GM21447 (cell line): ENCODE results near the gene HOXB5.

Experiments
- ATAC-seq: cut with Tn5 transposase; IDR thresholded peaks from one replicate; pipeline ENCODE4 v1.9.1; 2021; ENCODE audit not compliant: unreplicated experiment

The HOXB5 gene

GRCh38 chr17:48576479-48577309, 16.9 kb downstream of the HOXB5 start:
- ATAC-seq: no peak

DNA sequence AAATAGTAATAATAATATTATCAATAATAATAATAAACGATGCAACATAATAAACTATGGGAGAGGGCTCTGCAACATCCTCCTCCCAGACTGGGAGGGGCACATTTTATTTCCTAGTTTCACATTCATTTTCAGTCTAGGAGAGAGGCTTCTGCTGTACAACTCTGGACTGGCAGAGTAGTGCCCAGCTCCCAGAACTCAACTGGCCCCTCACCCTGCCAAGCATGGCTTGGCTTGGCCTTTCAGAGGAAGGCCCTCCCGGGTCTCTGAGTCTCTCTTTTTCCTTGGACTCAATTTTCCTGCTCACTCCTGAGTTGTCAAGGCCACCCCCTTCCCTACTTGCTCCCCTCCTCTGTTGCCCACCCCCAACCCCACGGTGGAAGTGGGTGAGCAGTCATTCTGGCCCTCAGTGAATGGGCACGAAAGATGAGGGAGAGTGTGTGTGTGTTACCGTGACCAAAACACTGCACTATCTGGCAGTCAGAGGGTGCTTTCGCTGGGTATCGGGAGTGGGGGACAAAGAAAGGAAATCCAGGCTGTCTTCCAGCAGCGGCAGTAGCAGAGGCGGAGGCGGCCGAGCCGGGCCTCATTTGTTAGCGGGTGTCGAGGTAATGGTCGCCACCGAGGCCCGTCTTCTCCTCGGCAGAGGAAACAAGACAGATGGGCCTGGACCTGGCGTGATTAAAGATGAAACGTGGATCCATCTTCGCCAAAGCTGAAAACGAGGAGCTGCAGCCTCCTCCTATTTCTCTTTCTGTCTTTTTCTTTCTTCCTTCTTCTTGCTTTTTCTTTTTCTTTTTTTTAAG, 17.7 kb downstream of the HOXB5 start:
- no peak for ATAC-seq

DNA sequence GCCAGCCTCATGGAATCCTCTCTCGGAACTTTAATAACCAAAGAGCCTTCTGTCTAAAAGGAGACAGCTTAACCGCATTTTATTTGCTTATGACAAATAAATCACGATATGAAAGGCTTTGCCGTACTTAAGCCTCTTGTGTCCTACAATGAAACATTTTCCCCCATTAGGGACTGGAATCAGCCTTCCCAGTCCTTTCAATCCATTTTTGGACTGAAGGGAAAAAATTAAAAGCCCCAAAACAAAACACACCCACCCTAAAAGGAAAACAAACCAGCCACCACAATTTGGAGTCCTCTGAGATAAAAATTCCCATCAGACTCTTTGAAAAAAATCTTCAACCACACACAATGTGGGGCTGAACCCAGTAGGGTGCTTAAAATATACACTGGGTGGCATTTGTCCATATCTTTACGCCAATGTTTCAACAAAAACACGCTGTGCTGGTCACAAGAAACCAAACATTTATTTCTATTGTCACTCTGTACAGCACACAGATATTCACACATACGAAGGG, 18.5 kb downstream of the HOXB5 start:
- no peak for ATAC-seq

DNA sequence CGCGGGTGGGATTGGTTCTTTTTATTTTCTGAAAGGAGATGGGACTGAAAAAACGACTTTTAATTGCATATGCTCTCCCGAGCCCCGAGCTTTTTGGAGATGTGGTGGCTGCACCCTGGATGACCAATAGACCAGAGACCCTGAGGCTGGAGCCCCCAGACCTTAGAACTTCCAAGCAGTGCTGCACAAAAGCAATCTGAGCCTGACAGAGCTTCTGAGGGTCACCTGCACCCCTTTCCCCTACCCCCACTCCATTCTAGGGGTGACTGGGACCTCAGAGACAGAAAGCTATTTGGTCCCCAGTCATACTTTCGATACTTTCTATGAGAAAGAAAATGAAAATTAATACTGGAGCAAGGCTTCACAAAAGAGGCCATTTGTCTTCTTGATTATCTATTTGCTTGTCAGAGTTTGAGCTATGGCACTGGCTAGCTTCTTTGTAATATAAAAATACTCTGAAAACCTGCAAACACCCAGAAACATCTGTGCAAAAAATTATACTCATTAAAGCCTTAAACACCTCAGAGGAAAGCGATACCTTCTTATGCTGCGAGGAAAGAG, 19.0 kb downstream of the HOXB5 start:
- ATAC-seq: no peak

DNA sequence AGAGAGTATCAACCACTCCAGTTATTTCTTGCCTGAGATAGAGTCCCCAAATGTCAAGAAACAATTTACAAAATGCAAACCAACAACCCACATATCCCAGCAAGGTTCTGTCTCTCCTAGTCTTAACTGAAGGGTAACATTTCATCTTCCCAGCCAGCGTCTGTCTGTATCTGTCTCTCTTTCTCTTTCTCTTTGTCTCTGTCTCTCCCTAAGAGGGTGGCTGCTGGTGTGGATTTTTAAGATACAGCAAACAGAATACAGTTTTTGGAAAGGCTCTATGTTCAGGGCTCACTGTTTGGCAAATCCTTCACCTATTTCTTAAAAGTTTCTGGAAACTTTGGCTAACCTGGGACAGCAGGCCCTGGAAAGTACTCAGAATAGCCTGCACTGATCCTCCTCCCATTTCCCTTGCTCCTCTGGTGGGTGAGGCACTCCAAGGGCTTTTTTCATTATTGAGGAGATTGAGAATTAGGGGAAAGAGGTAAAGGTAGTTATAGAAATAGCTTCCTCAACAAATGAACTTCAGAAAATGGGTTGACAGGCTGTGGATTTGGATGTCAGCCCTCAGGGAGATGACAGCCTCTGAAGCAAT, 21.7 kb downstream of the HOXB5 start:
- no peak for ATAC-seq

DNA sequence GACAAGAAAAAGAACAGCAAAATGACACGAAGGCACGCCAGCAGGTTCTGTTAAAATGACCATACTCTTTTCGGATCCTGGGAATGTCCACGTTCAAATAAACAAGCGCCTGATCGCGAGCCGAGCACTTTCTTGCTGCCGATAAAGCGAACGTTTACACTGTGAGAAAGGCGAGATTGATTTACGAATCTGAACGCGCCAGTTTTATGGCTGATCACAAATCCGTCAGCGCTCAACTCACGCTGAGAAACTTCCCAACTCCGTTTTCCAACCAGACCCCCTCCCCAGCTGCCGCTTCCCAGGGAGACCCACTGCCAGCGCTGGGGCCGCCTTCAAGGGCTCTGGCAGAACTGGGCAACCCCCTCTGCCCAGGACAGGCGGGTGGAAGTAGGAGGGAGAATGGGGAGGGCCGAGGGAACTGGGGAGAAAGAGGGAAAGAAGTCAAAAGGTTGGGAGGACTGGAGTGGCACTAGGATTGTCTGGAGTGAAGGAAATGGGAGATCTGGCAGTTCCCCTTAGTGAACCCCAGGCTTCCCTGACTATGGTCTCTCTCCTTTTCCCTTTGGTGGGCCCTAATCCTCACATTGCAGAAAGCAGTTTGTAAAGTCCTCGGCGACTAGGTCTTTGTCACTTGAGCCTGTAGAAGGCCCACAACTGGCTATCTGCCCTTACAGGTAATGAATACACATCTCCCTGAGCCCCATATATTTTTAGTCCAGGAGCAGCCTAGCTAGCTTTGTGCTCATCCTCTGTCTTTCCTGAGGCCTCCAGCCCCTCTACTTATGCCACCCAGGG, 22.4 kb downstream of the HOXB5 start:
- no peak for ATAC-seq

- no peak for ATAC-seq
Observed at GRCh38 chr17:48570325-48571023, 23.1 kb downstream of the HOXB5 start.

DNA sequence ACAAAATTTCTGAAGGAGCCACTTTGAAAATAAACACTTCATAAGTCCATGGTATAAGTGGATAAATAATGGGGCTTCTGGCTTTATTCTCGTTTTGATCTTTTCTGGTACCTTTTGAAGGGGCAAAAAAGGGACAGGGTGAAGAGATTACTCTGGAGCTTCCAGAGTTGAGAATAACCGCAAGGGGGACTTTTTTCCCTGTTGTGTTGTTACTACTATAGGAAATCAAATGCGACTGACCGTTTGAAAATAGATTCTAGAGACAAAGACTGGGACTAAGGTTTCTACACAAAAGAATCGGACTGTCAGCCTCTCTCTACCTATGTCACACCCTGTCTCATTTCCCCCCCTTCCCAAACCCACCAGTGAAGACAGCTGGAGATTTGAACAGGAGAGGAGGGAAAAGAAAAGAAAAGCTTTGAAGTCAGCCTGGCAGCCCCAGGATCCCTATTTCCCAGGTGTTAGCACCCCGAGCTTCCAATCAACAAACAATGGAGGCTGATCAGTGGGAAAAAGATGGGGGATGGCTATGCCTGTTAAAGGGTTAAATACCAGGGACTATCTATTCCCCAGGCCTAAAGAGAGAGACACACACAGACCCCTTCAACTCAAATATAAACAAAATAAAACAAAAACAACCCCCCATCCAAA, 23.8 kb downstream of the HOXB5 start:
- ATAC-seq: no peak

DNA sequence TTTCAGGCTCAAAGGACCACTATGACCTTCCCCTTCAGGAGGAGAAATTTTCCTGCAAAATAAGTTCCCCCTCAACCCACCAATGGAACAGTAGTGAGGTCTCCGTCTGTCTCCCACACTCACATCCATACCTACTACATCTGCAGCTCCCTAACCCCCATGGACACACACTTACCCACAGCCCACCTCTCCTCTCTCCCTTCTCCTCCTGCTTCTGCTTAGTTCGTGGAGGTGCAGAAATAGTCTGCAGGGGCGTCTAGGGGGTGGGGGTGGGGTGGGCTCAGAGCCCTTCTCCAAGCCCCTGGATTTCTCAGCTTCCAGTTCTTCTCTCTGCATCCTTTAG, 24.4 kb downstream of the HOXB5 start:
- ATAC-seq: no peak

DNA sequence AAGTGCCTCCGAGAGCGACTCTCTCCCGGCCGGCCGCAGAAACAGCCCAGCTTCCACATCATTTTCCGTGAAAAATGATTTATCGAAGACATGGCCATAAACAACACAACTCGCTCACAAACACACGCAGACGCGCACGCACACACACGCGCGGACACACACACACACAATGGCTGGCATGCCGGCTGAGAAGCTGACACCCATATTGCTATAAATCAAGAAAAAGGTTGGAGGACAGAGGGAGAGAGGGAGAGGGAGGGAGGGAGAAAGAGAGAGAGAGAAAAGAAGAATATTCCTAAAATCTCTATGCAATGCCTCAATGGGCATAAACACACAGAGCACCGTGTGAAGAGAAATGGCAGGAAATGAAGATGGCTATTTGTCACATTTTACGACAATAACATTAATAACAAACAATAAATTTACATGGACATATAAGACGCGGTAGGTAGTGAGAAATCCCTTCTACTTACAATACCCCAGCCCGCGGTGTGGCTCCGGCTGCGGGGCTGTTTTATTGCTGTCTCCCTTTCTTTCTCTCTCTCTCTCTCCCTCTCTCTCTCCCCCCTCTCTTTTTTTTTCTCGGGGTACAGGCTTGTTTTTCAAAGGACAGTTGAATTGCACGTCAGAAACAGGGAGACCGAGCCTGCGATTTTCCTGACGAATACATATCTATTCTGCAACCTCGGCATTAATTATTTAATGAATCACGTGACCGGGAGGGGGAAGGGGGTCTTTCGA, 24.9 kb downstream of the HOXB5 start:
- no peak for ATAC-seq

- no peak for ATAC-seq
Observed at GRCh38 chr17:48567646-48568354, 25.8 kb downstream of the HOXB5 start.

DNA sequence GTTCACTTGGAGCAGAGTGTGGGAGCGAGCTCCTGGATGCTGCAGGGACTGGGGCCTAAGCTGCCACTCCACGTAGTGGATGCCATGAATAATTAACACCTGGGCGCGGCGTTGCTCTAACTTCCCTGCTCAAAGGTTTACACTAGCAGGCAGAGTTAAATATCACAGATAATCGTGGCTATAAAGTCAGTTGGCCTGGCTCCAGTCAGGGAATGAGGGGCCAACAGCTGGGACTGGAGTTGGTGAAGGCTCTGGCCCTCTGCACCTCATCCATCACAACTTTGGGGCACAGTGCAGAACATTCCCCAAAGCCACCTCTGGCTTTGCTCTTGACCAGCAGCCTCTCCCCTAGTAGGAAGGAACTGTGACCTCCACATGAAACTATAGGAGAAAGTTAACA, 26.4 kb downstream of the HOXB5 start:
- ATAC-seq: no peak

- ATAC-seq: no peak
Observed at GRCh38 chr17:48566717-48567116, 26.9 kb downstream of the HOXB5 start.

DNA sequence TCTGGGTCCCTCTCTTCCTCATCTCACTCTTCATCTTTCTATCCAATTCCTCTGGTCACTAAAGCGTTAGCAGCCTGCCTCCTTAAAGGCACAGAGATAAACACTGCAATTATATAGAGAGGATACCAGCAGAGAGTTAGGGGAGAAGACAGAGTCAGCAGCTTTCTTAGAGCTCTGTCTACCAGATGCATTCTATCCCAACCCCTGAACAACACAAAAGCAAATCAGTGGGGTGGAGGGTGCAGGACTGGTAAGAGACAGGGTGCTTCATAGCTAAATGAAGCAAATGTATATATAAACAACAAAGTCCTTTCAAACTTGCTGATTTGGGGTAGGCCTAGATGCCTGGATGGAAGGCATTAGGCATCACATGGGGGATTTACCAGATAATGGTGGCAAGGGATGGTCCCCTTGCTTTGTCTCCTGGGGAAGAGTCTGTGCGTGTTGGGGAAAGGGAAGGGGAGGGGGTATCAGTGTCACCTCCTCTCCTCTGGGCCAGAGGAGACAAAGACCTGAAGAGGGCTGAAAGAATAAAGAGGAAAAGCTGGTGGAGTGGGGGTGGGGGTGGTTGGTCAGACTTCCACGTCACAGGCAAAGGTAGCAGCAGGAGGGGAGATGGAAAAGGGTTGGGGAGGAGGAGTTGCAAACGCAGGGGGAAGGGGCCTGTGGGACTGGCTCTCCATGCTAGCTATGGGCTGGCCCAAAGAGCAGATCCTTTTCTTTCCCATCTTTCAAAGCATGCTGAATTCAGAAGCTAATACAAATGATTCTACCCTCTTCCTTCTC, 27.5 kb downstream of the HOXB5 start:
- ATAC-seq: no peak

- ATAC-seq: no peak
Observed at GRCh38 chr17:48565022-48565554, 28.5 kb downstream of the HOXB5 start.

DNA sequence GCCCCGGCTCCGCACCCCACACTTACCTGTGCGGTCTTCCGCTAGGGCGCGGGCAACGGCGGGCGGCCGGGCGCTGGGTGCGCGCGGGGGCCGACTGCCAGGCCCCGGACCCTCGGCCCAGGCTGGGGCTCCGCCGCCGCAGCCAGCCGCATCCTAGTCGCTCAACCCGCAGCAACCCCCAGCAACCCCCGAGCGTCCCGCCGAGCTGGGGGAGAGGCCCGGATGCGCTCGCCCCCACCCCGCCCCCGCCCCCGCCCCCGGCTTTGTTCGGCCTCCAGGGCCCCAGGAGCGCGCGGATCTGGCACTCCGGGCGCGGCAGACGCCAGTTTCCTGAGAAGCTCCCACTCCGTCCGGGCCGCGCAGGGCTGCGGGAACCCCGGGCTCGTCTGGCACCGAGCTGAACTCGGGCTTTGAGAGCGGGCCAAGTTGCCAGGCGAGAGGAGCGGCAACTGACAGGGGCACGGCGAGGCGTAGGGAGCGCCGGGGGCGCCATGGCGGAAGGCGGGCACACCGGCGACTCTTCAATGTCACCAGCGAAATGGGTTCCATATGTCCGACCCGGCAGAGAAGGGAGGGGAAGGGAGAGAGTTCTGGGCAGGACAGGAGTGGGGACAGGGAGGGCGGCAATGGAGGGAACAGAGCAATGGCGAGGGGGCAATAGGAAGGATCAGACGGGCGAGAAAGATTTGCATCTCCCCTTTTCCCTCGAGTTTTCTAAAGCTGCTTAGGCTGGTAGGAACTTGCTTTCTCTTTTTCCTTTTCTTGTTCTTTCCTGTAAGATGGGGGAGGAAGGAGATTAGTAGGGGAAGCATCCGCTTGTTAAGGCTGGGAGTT, 29.2 kb downstream of the HOXB5 start:
- no peak for ATAC-seq
